GM19025 (cell line): ENCODE data around the gene TUBB2B.
"Not testable (repeated sequence)": the region's sequence is repeated elsewhere in the genome, so short reads cannot be mapped to it uniquely, and the experiment has no call there.

Source experiments
- ATAC-seq: cut with Tn5 transposase; IDR thresholded peaks from one replicate; pipeline ENCODE4 v1.9.1; 2021; ENCODE audit warnings: mild to moderate bottlenecking, low read depth, moderate library complexity; ENCODE audit not compliant: unreplicated experiment

TUBB2B gene

GRCh38 chr6:3258720-3259490 lies 31.5 kb upstream of the TUBB2B start, which contains the start of gene PSMG4:
Gene PSMG4, plus strand, starts transcription at chr6:3258947. Its CDS starts 76 bp downstream, at chr6:3259023.
- ATAC-seq, result peak; percentile 79

- ATAC-seq, result no peak
Observed at GRCh38 chr6:3258201-3258600, 30.7 kb upstream of the TUBB2B start.

- no peak for ATAC-seq
Observed at GRCh38 chr6:3253597-3253961, 26.1 kb upstream of the TUBB2B start.

GRCh38 chr6:3252861-3253596 lies 25.6 kb upstream of the TUBB2B start:
- ATAC-seq, result no peak

GRCh38 chr6:3252369-3252768 lies 24.9 kb upstream of the TUBB2B start:
- ATAC-seq, result no peak

- ATAC-seq, result peak; percentile 72
Observed at GRCh38 chr6:3251462-3252314, 24.2 kb upstream of the TUBB2B start.

- ATAC-seq, result no peak
Observed at GRCh38 chr6:3250231-3250675, 22.8 kb upstream of the TUBB2B start.

- no peak for ATAC-seq
Observed at GRCh38 chr6:3249821-3250220, 22.4 kb upstream of the TUBB2B start.

- ATAC-seq, result no peak
Observed at GRCh38 chr6:3247255-3248146, 20.0 kb upstream of the TUBB2B start.

- no peak for ATAC-seq
Observed at GRCh38 chr6:3245216-3245615, 17.8 kb upstream of the TUBB2B start.

- not testable (repeated sequence) for ATAC-seq
Observed at GRCh38 chr6:3244832-3245161, 17.3 kb upstream of the TUBB2B start.

GRCh38 chr6:3244003-3244831 lies 16.8 kb upstream of the TUBB2B start:
- ATAC-seq, result no peak

GRCh38 chr6:3242768-3243167 lies 15.3 kb upstream of the TUBB2B start:
- ATAC-seq, result no peak

- not testable (repeated sequence) for ATAC-seq
Observed at GRCh38 chr6:3241745-3242144, 14.3 kb upstream of the TUBB2B start.

GRCh38 chr6:3240595-3240994 lies 13.1 kb upstream of the TUBB2B start:
- no peak for ATAC-seq

GRCh38 chr6:3239110-3239830 lies 11.8 kb upstream of the TUBB2B start:
- no peak for ATAC-seq

- no peak for ATAC-seq
Observed at GRCh38 chr6:3237761-3238662, 10.6 kb upstream of the TUBB2B start.

GRCh38 chr6:3236005-3236404 lies 8.6 kb upstream of the TUBB2B start:
- no peak for ATAC-seq
